Activated CD4-positive, alpha-beta T cell treated with anti-CD3 and anti-CD28 coated beads, Interleukin-2, amount 50 U/mL, for 16 hours (primary cell): ENCODE results near the gene TMEM170A.
"Not testable (repeated sequence)": the region's sequence is repeated elsewhere in the genome, so short reads cannot be mapped to it uniquely, and the experiment has no call there.

Experiments used
- DNase-seq: peaks from one replicate; pipeline ENCODE4 v3.0.0-alpha.2; 2020

TMEM170A gene

GRCh38 chr16:75446416-75446815 is 18.1 kb downstream of the TMEM170A start:
- DNase-seq: no peak

DNA sequence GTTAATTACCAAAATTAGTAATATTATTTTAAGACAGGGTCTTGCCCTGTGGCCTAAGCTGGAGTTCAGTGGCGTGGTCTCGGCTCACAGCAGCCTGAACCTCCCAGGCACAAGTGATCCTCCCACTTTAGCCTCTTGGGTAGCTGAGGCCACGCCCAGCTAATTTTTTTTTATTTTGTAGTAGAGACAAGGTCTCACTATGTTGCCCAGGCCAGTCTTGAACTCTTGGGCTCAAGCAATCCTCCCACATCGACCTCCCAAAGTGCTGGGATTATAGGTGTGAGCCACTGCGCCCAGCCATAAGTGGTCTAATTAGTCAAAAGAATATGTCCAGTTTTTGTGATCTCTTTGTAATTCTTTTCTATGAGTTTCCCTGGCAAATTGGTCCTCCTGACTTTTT is 19.2 kb downstream of the TMEM170A start:
- DNase-seq: no peak

- no peak for DNase-seq
Observed at GRCh38 chr16:75443298-75443697, 21.2 kb downstream of the TMEM170A start.

GRCh38 chr16:75433732-75434413 is 30.6 kb downstream of the TMEM170A start:
- DNase-seq: peak; percentile 79

DNA sequence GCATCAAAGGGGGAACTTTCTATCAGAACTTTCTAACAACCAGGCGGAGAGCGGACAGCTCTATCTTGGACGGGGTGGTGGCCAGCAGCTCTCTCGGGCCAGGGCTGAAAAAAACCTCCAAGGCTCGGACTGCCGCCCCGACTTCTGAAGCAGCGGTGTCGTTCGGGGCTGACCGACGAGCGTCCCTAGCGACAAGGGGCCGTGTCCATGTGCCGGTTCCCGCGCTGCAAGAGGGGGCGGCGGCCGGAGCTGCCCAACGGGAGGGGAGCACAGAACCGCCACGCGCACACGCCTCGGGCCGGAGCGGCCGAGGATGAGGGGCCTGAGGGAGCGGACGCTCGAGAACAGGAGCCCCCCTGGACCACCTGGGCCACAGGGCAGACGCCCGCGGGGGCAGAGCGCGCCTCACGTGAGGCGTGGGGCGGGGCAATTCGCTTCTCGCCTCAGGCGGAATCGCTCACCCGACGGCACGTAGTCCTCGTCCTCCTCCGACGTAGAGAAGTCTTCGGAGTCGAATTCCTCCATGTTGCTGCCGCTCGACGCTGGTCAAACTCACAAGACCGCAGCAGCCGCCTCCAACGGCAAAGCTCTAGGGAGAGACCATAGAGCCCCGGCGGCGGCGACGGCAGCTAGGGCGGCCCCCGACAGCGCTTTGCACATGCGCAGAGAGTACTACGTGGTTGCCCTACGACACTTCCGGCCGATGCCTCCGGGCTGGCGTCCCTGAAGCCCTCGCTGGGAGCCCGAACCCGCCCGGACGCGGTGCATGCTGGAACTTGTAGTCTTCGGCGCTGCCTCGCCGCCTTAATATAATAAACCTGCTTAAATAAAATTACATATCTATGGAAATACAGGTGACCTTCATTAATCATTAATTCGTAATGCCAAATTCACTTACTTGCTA is 31.4 kb downstream of the TMEM170A start, which contains the start of gene CFDP1:
TSS of gene CFDP1 (minus strand) at position 676 of the 904 bp plus-strand sequence. CDS start at position 525, 151 bp downstream.
- DNase-seq: peak; percentile 95

DNA sequence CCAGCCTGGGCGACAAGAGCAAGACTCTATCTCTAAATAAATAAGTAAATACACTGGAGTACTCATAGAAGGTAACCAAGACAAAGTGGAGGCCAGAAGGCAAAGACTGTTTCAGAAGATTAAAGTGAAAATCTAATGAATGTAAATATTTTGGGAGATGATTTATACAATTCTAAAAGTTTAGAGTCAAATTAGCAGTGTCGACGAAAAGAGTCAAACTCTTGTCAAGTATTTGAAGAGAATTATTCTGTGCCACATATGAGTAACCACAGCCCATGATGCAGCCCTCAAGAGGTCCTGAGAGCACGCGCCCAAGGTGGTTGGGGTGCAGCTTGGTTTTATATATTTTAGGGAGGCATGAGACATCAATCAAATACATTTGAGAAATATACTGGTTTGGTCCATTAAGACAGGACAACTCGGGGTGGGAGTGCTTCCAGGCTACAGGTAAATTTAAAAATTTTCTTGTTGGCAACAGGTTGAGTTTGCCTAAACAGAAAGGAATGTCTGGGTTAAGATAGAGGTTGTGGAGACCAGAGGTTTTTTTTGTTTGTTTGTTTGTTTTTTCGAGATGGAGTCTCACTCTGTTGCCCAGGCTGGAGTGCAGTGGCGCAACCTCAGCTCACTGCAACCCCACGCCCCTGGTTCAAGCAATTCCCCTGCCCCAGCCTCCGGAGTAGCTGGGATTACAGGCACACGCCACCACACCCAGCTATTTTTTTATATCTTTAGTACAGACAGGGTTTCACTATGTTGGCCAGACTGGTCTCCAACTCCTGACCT is 34.7 kb downstream of the TMEM170A start:
- no peak for DNase-seq

DNA sequence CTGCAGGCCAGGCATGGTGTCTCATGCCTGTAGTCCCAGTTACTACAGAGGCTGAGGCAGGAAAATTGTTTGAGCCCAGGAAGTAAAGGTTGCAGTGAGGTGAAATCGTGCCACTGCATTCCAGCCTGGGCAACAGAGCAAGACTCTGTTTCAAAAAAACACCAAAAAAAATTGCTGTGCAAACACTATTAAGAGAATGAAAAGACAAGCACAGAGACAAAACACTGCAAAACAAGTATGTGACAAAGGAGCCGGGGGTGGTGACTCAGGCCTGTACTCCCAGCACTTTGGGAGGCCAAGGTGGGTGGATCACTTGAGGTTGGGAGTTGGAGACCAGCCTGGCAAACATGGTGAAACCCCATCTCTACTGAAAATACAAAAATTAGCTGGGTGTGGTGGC is 38.0 kb downstream of the TMEM170A start:
- not testable (repeated sequence) for DNase-seq

- DNase-seq: not testable (repeated sequence)
Observed at GRCh38 chr16:75424105-75424762, 40.3 kb downstream of the TMEM170A start.

- no peak for DNase-seq
Observed at GRCh38 chr16:75423723-75424104, 40.8 kb downstream of the TMEM170A start.

GRCh38 chr16:75421820-75422126 is 42.7 kb downstream of the TMEM170A start:
- DNase-seq: no peak

GRCh38 chr16:75420987-75421819 is 43.3 kb downstream of the TMEM170A start:
- DNase-seq: no peak

- DNase-seq: no peak
Observed at GRCh38 chr16:75416904-75417565, 47.5 kb downstream of the TMEM170A start.

DNA sequence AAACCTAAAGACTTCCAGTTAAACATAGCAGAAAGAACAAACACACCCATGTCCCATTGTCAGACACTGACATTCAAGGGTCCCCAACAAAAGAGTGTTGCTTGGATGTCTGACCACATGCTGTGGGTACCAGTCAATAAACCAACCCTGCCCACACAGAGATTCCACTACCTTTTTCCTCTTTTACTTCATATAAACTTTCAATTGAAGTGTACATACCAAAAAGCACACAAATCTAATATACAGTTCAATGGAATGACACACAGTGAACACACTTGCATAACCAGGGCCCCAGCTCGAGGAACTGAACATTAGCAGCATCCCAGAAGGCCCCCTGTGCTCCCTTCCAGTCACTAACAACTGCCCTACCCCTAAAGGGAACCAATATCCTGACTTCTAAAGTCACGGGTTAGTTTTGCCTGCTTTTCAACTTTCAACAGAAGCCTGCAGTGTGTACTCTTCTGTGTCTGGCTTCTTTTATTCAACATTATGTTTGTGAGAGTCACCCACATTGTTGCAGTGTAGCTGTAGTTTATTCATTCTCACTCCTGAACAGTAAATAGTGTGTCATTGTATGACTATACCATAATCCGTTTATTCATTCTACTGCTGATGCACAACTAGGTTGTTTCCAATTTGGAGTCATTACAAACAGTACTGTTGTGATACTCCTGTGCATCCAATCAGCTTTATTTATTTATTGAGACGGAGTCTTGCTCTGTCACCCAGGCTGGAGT is 49.2 kb downstream of the TMEM170A start:
- no peak for DNase-seq

- DNase-seq: no peak
Observed at GRCh38 chr16:75413951-75414350, 50.5 kb downstream of the TMEM170A start.

DNA sequence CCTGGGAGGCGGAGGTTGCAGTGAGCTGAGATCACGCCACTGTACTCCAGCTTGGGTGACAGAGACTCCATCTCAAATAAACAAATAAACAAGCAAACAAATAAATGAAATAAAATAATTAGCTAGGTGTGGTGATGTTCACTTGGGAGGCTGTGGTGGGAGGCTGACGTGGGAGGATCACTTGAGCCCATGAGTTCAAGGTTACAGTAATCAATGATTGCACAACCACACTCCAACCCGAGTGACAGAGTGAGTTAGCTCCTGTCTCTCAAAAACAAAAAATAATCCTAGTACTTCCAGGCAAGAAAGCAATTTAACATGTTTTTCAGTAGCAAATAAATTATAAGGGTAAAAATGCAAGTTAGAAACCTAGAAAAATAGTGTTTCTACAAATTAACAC is 57.5 kb downstream of the TMEM170A start:
- DNase-seq: no peak

GRCh38 chr16:75402821-75403475 is 61.5 kb downstream of the TMEM170A start:
- DNase-seq: peak; percentile 26

GRCh38 chr16:75402159-75402820 is 62.2 kb downstream of the TMEM170A start:
- no peak for DNase-seq

GRCh38 chr16:75401691-75402090 is 62.8 kb downstream of the TMEM170A start:
- no peak for DNase-seq

DNA sequence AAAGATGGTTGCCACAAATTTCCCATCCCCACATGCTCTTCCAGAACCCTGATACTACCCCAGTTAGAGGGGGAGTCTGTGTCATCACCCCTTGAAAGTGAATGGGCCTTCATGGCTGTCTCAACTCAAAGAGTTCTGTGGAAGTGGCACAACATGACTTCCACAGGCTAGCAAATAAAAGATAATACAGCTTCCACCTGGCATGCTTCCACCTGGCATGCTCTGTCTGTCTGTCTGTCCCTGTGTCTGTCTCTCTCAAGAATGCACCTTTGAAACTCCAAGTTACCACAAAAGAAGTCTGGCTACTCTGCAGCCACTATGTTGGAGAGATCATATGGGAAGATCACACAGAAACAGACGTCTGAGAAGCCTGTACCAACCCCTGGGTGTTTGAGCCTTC is 66.2 kb downstream of the TMEM170A start:
- DNase-seq: no peak

GRCh38 chr16:75394941-75395340 is 69.5 kb downstream of the TMEM170A start:
- DNase-seq: no peak
